Measurements from ENCODE around the gene PHACTR2.
"Not testable (repeated sequence)": the region's sequence is repeated elsewhere in the genome, so short reads cannot be mapped to it uniquely, and the experiment has no call there.

PHACTR2 gene

DNA sequence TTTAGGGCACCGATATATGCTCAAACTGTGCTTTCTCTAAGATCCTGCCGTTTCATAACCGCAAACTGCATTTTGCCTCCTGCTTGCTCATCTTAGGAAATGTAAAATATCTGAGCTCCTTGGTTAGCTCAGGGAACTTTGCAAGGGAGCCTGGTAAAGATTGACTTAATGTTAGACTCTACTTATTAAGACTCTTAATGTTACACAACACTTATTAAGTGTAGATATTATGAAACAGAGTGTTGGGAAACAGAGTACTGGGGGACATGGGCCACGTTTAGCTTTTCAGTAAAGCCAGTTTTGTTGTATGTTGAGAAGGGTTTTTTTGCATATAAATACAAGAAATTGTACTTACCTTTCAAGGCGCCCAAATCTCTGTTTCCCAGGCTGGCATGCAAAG is 167.3 kb downstream of the PHACTR2 start:
- Histone ChIP-seq H3K4me1 (no peaks in the 10 kb centered on the region), H3K4me3 (ENCODE audit: low read depth, low read length) (no peak overlapping the region), H3K27me3 (no peaks in the 10 kb centered on the region), H3K9me3 (no peaks in the 10 kb centered on the region), H3K36me3 (peaks cover 57% of the 10 kb centered on the region)
- TF ChIP-seq, protein P1, sequence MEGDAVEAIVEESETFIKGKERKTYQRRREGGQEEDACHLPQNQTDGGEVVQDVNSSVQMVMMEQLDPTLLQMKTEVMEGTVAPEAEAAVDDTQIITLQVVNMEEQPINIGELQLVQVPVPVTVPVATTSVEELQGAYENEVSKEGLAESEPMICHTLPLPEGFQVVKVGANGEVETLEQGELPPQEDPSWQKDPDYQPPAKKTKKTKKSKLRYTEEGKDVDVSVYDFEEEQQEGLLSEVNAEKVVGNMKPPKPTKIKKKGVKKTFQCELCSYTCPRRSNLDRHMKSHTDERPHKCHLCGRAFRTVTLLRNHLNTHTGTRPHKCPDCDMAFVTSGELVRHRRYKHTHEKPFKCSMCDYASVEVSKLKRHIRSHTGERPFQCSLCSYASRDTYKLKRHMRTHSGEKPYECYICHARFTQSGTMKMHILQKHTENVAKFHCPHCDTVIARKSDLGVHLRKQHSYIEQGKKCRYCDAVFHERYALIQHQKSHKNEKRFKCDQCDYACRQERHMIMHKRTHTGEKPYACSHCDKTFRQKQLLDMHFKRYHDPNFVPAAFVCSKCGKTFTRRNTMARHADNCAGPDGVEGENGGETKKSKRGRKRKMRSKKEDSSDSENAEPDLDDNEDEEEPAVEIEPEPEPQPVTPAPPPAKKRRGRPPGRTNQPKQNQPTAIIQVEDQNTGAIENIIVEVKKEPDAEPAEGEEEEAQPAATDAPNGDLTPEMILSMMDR (IDR thresholded peaks at IDR 0.05; ENCODE audit: low read depth, low read length) = no peak
- DNase-seq = no peak

DNA sequence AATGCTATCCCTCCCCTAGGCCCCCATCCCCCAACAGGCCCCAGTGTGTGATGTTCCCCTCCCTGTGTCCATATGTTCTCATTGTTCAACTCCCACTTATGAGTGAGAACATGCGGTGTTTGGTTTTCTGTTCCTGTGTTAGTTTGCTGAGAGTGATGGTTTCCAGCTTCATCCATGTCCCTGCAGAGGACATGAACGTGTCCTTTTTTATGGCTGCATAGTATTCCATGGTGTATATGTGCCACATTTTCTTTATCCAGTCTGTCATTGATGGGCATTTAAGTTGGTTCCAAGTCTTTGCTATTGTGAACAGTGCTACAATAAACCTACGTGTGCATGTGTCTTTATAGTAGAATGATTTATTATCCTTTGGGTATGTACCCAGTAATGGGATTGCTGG is 173.9 kb downstream of the PHACTR2 start:
- not testable (repeated sequence) for H3K4me1 ChIP-seq; H3K4me3 ChIP-seq (ENCODE audit: low read depth, low read length); DNase-seq; H3K9me3 ChIP-seq; H3K27me3 ChIP-seq
- H3K36me3 ChIP-seq = peaks cover 88% of the 10 kb centered on the region

DNA sequence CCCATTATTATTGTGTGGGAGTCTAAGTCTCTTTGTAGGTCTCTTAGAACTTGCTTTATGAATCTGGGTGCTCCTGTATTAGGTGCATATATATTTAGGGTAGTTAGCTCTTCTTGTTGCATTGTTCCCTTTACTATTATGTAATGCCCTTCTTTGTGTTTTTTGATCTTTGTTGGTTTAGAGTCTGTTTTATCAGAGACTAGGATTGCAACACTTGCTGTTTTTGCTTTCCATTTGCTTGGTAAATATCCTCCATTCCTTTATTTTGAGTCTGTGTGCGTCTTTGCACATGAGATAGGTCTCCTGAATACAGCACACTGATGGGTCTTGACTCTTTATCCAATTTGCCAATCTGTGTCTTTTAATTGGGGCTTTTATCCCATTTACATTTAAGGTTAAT is 177.3 kb downstream of the PHACTR2 start:
- peaks cover 86% of the 10 kb centered on the region for H3K36me3 ChIP-seq

DNA sequence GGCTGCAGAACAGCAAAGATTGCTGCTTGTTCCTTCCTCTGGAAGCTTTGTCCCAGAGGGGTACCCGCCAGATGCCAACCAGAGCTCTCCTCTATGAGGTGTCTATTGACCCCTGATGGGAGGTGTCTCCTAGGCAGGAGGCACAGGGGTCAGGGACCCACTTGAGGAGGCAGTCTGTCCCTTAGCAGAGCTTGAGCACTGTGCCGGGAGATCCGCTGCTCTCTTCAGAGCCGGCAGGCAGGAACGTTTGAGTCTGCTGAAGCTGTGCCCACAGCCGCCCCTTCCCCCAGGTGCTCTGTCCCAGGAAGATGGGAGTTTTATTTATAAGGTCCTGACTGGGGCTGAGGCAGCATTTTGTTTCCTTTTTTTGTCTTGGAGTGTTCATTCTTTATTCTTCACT is 179.0 kb downstream of the PHACTR2 start:
- H3K27me3 ChIP-seq; H3K4me1 ChIP-seq; DNase-seq; H3K9me3 ChIP-seq; H3K4me3 ChIP-seq (ENCODE audit: low read depth, low read length): not testable (repeated sequence)
- peaks cover 86% of the 10 kb centered on the region for H3K36me3 ChIP-seq

More for the DNA sequence above, 177.3 kb downstream of the PHACTR2 start:
- not testable (repeated sequence) for H3K4me1 ChIP-seq; H3K27me3 ChIP-seq; DNase-seq; H3K9me3 ChIP-seq; H3K4me3 ChIP-seq (ENCODE audit: low read depth, low read length)

DNA sequence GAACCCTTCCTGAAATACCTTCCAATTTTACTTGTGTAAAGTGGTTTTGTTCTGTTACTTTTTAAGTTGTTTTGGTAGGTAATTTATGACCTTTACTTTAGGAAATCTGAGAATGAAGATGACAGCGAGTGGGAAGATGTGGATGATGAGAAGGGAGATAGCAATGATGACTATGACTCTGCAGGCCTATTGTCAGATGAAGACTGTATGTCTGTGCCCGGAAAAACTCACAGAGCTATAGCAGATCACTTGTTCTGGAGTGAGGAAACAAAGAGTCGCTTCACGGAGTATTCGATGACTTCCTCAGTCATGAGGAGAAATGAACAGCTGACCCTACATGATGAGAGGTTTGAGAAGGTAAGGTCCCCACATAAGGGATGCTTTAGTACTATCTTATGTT is 179.9 kb downstream of the PHACTR2 start:
- H3K4me3 ChIP-seq (ENCODE audit: low read depth, low read length) = no peak overlapping the region
- peaks cover 88% of the 10 kb centered on the region for H3K36me3 ChIP-seq
- no peaks in the 10 kb centered on the region for H3K9me3 ChIP-seq
- H3K27me3 ChIP-seq = no peaks in the 10 kb centered on the region
- no peaks in the 10 kb centered on the region for H3K4me1 ChIP-seq
- no peak for DNase-seq
- TF ChIP-seq, protein P1 (IDR thresholded peaks at IDR 0.05; ENCODE audit: low read depth, low read length) = no peak

DNA sequence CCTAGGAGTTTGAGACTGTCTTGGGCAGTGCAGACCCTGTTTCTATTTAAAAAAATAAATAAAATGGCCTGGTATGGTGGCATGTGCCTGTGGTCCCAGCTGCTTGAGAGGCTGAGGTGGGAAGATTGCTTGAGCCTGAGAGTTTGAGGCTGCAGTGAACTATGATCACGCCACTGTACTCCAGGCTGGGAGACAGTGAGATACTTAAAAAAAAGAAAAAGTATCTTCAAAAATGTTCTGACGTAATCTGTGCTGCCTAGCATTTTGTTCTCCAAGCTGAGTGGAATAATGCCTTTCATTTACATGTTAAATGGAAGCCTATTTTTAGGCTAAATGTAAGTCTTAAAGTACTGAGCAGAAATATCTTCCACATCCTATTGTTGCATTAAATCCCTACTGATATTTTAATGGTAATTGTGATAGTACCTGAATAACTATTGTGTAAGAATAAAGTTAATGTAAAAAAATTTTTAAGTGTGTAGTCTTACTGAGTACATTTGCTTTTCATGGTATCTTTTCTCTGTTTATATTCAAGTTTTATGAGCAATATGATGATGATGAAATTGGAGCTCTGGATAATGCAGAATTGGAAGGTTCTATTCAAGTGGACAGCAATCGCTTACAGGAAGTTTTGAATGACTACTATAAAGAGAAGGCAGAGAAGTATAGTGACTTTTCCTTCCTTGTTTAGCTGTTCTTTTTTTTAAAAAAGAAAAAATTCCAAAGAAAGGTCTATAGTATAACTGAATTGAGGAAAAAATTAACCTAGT is 182.3 kb downstream of the PHACTR2 start:
- Histone ChIP-seq H3K4me1 (no peaks in the 10 kb centered on the region), H3K27me3 (no peaks in the 10 kb centered on the region), H3K4me3 (ENCODE audit: low read depth, low read length) (no peak overlapping the region), H3K36me3 (peaks cover 98% of the 10 kb centered on the region), H3K9me3 (no peaks in the 10 kb centered on the region)
- TF ChIP-seq, protein P1 (IDR thresholded peaks at IDR 0.05; ENCODE audit: low read depth, low read length) = no peak
- DNase-seq = no peak

DNA sequence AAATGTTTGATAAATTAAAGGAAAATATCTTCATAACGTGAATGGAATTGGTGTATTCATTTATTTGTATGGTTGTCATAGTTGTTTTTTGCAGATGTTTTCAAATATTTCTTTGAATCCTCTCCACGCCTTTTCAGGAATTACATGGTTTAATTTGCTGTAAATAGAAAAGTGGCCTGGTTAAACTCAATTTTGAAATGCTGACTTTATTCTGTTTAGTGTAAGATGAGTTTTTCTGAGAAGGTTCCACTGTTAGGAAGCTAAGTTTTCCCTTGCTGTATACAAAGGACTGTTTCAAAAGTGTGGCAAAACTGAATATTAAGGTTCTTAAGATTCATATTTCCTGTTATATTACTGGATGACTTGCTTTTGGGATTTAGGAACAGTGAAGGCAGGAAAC is 186.0 kb downstream of the PHACTR2 start:
- H3K9me3 ChIP-seq = no peaks in the 10 kb centered on the region
- H3K4me1 ChIP-seq = no peaks in the 10 kb centered on the region
- TF ChIP-seq, protein P1 (IDR thresholded peaks at IDR 0.05; ENCODE audit: low read depth, low read length) = no peak
- no peak for DNase-seq
- no peaks in the 10 kb centered on the region for H3K27me3 ChIP-seq
- H3K4me3 ChIP-seq (ENCODE audit: low read depth, low read length) = no peak overlapping the region
- H3K36me3 ChIP-seq = peaks cover 69% of the 10 kb centered on the region

DNA sequence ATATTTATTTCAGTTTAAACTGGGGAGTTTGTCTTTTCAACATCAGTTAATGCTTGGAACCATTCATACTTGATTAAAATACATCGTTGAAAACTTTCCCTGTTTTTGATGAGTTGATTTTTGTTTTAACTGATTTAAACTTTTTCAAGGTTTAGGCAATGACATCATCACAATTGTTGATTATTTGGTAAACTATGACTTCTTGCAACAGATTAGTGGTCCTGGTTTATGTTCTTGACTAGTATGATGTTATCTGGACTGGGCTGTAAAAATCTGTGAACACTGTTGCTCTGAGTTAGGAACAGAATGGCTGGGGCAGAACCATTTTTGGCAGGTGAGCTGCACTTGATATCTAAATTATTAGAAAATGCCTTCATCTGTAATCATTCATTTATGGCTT is 186.5 kb downstream of the PHACTR2 start, which contains the start of gene ZC2HC1B:
Gene ZC2HC1B (plus strand): TSS at position 241 of the 400 bp plus-strand sequence. CDS start 66 bp downstream, at position 307.
- H3K9me3 ChIP-seq = no peaks in the 10 kb centered on the region
- no peak for DNase-seq
- no peaks in the 10 kb centered on the region for H3K27me3 ChIP-seq
- H3K4me1 ChIP-seq = no peaks in the 10 kb centered on the region
- H3K4me3 ChIP-seq (ENCODE audit: low read depth, low read length) = no peak within 1 kb of the TSS
- H3K36me3 ChIP-seq = peaks cover 65% of the 10 kb centered on the region
- TF ChIP-seq, protein P1 (IDR thresholded peaks at IDR 0.05; ENCODE audit: low read depth, low read length) = no peak

Data from BE2C (cell line).